CD4-positive, alpha-beta T cell (primary cell): ENCODE results near the gene NEK7. TPM values are rescaled to one million over a fixed set of nuclear protein-coding genes. Genes with fewer than 3 reads are reported as not detected.
"Not testable (repeated sequence)": the region's sequence is repeated elsewhere in the genome, so short reads cannot be mapped to it uniquely, and the experiment has no call there.

Source experiments
- ATAC-seq: fragments of 200-7000 bp; cut with Tn5 transposase; one replicate; pipeline ENCODE4 v1.10.0; 2022; ENCODE audit warnings: mild to moderate bottlenecking; ENCODE audit not compliant: poor library complexity
- CTCF ChIA-PET: fragments of 350-600 bp; sonication (Branson Sonifier 250); formaldehyde crosslinking; loops from one replicate; lab custom pipeline; 2021; ENCODE audit warnings: antibody characterized with exemption, inconsistent platforms; lab: Charles Lee
- POLR2A ChIA-PET: fragments of 350-600 bp; sonication (Branson Sonifier 250); formaldehyde crosslinking; loops from one replicate; lab custom pipeline; 2021; ENCODE audit warnings: antibody characterized with exemption, inconsistent platforms; lab: Charles Lee
- DNase-seq, 14 experiments: peaks; one replicate each; pipeline ENCODE4 v3.0.0-alpha.2; 2013 to 2020; ENCODE audit warnings: mixed read lengths in 2 of 14
- H3K27ac ChIP-seq, 2 donors: one replicate each; pipeline versions ENCODE4 v1.5.1 to v1.7.0; 2013; ENCODE audit warnings: low read length in 2 of 2, low read depth in 1 of 2, mild to moderate bottlenecking in 1 of 2
- H3K27me3 ChIP-seq, 2 experiments: 1 replicate in 1 of 2; 2 replicates in 1 of 2; pipeline versions ENCODE4 v1.6.1 to v1.7.0; 2013; ENCODE audit warnings: low read length in 2 of 2, control low read depth in 1 of 2, mild to moderate bottlenecking in 1 of 2, moderate library complexity in 1 of 2; ENCODE audit not compliant: insufficient read depth in 2 of 2, control insufficient read depth in 1 of 2
- H3K36me3 ChIP-seq: one replicate; pipeline ENCODE4 v1.6.1; 2013; ENCODE audit warnings: low read length, control low read depth; ENCODE audit not compliant: insufficient read depth
- H3K4me1 ChIP-seq: one replicate; pipeline ENCODE4 v1.6.1; 2013; ENCODE audit warnings: low read length, control low read depth; ENCODE audit not compliant: insufficient read depth
- H3K4me3 ChIP-seq: one replicate; pipeline ENCODE4 v1.5.1; 2013; ENCODE audit warnings: mild to moderate bottlenecking, low read length, moderate library complexity
- H3K9me3 ChIP-seq, 2 experiments: 1 replicate in 1 of 2; 2 replicates in 1 of 2; pipeline versions ENCODE4 v1.6.1 to v1.7.0; 2013; ENCODE audit warnings: low read length in 2 of 2, mild to moderate bottlenecking in 2 of 2, control low read depth in 1 of 2, moderate library complexity in 1 of 2; ENCODE audit not compliant: control insufficient read depth in 1 of 2, insufficient read depth in 1 of 2
- H3K27ac Mint-ChIP-seq: one replicate; pipeline ENCODE4 v1.8.0; 2020; ENCODE audit warnings: mixed read lengths
- H3K27me3 Mint-ChIP-seq: one replicate; pipeline ENCODE4 v1.8.0; 2021; ENCODE audit warnings: mixed read lengths
- H3K36me3 Mint-ChIP-seq: one replicate; pipeline ENCODE4 v1.8.0; 2021; ENCODE audit warnings: low read depth, mixed read lengths
- H3K4me1 Mint-ChIP-seq: one replicate; pipeline ENCODE4 v1.8.0; 2021; ENCODE audit warnings: low read depth, mixed read lengths
- H3K4me3 Mint-ChIP-seq: one replicate; pipeline ENCODE4 v1.8.0; 2020; ENCODE audit warnings: mild to moderate bottlenecking, mixed read lengths
- H3K9me3 Mint-ChIP-seq: one replicate; pipeline ENCODE4 v1.8.0; 2020; ENCODE audit warnings: mixed read lengths
- intact Hi-C, 2 experiments: fragments of 100-400 bp; cut with DNase I in 1 of 2; cut with micrococcal nuclease in 1 of 2; formaldehyde crosslinking; loops; one replicate each; pipeline versions ENCODE4 v1.15.1 to v1.9.0; 2023 to 2025; cut with DNase I, micrococcal nuclease
- total RNA-seq, 174 experiments: library from RNA in 2 of 174; stranded (reverse) in 2 of 174; gene quantifications; one replicate each; pipeline ENCODE4 v1.2.3 and lab custom pipeline; 2021 to 2026
- TF ChIP-seq, protein P1 (sequence below): fragments of 200-600 bp; IDR thresholded peaks from one replicate; pipeline ENCODE4 v1.8.0; 2022; ENCODE audit warnings: antibody characterized with exemption, mild to moderate bottlenecking

The NEK7 gene
- total RNA-seq, 2 experiments from 2014 or later: 11.8 to 13.0 TPM

DNA sequence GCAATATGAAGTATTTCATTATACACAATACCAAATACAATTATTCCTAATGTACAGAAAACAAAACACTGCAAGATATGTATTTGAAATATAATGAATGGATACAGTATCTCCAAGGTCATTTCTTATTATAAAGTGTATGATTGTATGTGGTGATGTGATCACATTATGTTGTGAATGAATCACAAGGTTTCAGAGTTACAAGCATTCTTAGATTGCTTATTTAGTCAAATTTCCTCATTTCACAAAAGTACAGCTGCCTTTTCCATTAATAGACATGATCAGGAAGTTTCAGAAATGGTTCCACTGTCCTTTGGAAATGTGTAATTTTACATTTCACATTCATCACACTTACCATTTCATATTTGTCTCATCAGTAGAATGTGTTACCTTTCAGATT lies 28.3 kb upstream of the NEK7 start:
- DNase-seq (no peak), ATAC-seq (no peak)
- TF ChIP-seq, protein P1, sequence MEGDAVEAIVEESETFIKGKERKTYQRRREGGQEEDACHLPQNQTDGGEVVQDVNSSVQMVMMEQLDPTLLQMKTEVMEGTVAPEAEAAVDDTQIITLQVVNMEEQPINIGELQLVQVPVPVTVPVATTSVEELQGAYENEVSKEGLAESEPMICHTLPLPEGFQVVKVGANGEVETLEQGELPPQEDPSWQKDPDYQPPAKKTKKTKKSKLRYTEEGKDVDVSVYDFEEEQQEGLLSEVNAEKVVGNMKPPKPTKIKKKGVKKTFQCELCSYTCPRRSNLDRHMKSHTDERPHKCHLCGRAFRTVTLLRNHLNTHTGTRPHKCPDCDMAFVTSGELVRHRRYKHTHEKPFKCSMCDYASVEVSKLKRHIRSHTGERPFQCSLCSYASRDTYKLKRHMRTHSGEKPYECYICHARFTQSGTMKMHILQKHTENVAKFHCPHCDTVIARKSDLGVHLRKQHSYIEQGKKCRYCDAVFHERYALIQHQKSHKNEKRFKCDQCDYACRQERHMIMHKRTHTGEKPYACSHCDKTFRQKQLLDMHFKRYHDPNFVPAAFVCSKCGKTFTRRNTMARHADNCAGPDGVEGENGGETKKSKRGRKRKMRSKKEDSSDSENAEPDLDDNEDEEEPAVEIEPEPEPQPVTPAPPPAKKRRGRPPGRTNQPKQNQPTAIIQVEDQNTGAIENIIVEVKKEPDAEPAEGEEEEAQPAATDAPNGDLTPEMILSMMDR: no peak
- Histone ChIP-seq H3K27ac (no peak overlapping the region), H3K36me3 (no peaks in the 10 kb centered on the region), H3K9me3 (peaks cover 0 to 7% of the 10 kb centered on the region in 2 experiments), H3K27me3 (no peaks in the 10 kb centered on the region), H3K4me1 (no peaks in the 10 kb centered on the region), H3K4me3 (no peak overlapping the region)
- H3K4me1 Mint-ChIP-seq: no peaks in the 10 kb centered on the region
- no peaks in the 10 kb centered on the region for H3K9me3 Mint-ChIP-seq
- intact Hi-C loops: no loop called here
- H3K36me3 Mint-ChIP-seq: no peaks in the 10 kb centered on the region
- H3K27me3 Mint-ChIP-seq: no peaks in the 10 kb centered on the region
- H3K27ac Mint-ChIP-seq: no peak overlapping the region
- no peak overlapping the region for H3K4me3 Mint-ChIP-seq
- ChIA-PET CTCF (no interaction called here), POLR2A (no interaction called here)

DNA sequence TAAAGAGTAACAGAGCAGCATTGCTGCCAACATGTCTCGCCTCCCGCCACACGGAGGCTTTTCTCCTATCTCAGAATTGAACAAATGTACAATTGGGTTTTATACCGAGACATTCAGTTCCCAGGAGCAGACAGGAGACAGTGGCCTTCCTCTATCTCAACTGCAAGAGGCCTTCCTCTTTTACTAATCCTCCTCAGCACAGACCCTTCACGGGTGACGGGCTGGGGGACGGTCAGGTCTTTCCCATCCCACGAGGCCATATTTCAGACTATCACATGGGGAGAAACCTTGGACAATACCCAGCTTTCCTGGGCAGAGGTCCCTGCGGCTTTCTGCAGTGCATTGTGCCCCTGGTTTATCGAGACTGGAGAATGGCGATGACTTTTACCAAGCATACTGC lies 26.7 kb upstream of the NEK7 start:
- intact Hi-C loops, CTCF ChIA-PET, H3K27me3 ChIP-seq, H3K27ac ChIP-seq, H3K36me3 Mint-ChIP-seq, H3K27me3 Mint-ChIP-seq, H3K4me3 Mint-ChIP-seq, H3K9me3 ChIP-seq, DNase-seq, H3K4me1 ChIP-seq, H3K9me3 Mint-ChIP-seq, H3K27ac Mint-ChIP-seq, H3K36me3 ChIP-seq, POLR2A ChIA-PET, ATAC-seq, H3K4me1 Mint-ChIP-seq, H3K4me3 ChIP-seq: not testable (repeated sequence)

DNA sequence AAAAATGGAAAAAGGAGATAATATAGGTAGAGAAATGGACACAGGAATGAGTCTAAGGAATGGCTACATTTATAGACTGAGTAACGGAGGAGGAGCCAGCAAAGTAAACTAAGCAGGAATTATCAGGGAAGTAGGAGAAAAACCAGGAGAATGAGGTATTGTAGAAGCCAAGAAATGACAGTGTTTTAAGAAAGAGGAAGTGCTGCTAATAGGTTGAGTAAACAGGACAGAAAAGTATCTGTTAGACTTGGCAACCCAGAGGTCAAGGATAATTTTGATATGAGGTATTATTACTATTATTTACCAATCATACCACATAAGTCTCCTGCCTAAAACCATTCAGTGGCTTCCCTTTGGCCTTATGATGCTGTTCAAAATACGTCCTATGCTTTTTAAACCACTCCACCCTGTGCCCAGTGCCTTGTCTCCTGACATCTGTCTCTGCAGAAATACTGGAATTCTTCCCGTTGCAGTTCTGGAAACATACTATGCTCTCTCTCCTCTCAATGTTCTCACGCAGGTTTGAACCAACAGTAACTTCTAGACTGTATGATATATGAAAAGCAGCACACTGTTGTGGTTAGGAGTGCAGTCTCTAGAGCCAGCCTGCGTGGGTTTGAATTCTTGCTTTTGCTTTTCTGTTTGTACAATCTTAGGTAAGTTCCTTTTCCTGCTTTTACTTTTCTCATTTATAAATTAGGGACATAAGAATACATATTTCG lies 24.6 kb upstream of the NEK7 start:
- Histone ChIP-seq H3K9me3 (peaks cover 0 to 7% of the 10 kb centered on the region in 2 experiments), H3K4me1 (no peaks in the 10 kb centered on the region), H3K4me3 (no peak overlapping the region), H3K27me3 (no peaks in the 10 kb centered on the region), H3K36me3 (no peaks in the 10 kb centered on the region), H3K27ac (no peak overlapping the region)
- TF ChIP-seq, protein P1: no peak
- POLR2A ChIA-PET: no interaction called here
- H3K4me1 Mint-ChIP-seq: no peaks in the 10 kb centered on the region
- DNase-seq: no peak
- ATAC-seq: no peak
- no peaks in the 10 kb centered on the region for H3K27me3 Mint-ChIP-seq
- CTCF ChIA-PET: no interaction called here
- no peak overlapping the region for H3K4me3 Mint-ChIP-seq
- H3K9me3 Mint-ChIP-seq: peaks cover 5% of the 10 kb centered on the region
- H3K27ac Mint-ChIP-seq: no peak overlapping the region
- intact Hi-C loops: no loop called here
- H3K36me3 Mint-ChIP-seq: no peaks in the 10 kb centered on the region

DNA sequence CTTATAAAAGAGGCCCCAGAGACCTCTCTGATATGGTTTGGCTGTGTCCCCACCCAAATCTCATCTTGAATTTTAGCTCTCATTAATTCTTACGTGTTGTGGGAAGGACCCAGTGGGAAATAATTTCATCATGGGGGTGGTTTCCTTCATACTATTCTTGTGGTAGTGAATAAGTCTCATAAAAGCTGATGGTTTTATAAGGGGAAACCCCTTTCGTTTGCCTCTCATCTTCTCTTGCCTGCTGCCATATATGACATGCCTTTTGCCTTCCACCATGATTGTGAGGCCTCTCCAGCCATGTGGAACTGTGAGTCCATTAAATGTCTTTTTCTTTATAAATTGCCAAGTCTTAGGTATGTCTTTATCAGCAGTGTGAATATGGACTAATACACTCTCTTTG lies 22.5 kb upstream of the NEK7 start:
- ChIA-PET POLR2A (no interaction called here), CTCF (no interaction called here)
- Mint-ChIP-seq H3K27ac (no peak overlapping the region), H3K4me1 (no peaks in the 10 kb centered on the region), H3K4me3 (no peak overlapping the region), H3K36me3 (no peaks in the 10 kb centered on the region), H3K9me3 (peaks cover 5% of the 10 kb centered on the region), H3K27me3 (no peaks in the 10 kb centered on the region)
- DNase-seq: no peak
- no peak overlapping the region for H3K27ac ChIP-seq
- TF ChIP-seq, protein P1: no peak
- no peaks in the 10 kb centered on the region for H3K4me1 ChIP-seq
- ATAC-seq: no peak
- H3K36me3 ChIP-seq: no peaks in the 10 kb centered on the region
- H3K27me3 ChIP-seq: no peaks in the 10 kb centered on the region
- intact Hi-C loops: no loop called here
- peaks cover 0 to 7% of the 10 kb centered on the region in 2 experiments for H3K9me3 ChIP-seq
- no peak overlapping the region for H3K4me3 ChIP-seq
